SK-N-SH treated with all-trans-retinoic acid at 6 μM for 48 hours (cell line): ENCODE data around the gene MYLK4.

ENCODE experiments used
- ARNTL ChIP-seq: fragments of 450-650 bp; formaldehyde crosslinking; IDR thresholded peaks from 2 replicates; pipeline ENCODE4 v1.5.0; 2020; ENCODE audit warnings: low read depth, mild to moderate bottlenecking, moderate library complexity, borderline replicate concordance
- CSRNP3 ChIP-seq: fragments of 250-450 bp; sonication (Bioruptor Pico); IDR thresholded peaks from 2 replicates; pipeline ENCODE4 v1.5.1; 2021; ENCODE audit warnings: mild to moderate bottlenecking, moderate library complexity
- ISL1 ChIP-seq: fragments of 250-450 bp; sonication (Bioruptor Pico); IDR thresholded peaks from 2 replicates; pipeline ENCODE4 v2.1.2; 2022; ENCODE audit warnings: mild to moderate bottlenecking, moderate library complexity
- OSR1 ChIP-seq: fragments of 250-450 bp; sonication (Bioruptor Pico); IDR thresholded peaks from 2 replicates; pipeline ENCODE4 v1.8.0; 2022; ENCODE audit warnings: moderate library complexity, mild to moderate bottlenecking, inconsistent platforms
- POU6F1 ChIP-seq: fragments of 250-450 bp; sonication (Bioruptor Pico); IDR thresholded peaks from 2 replicates; pipeline ENCODE4 v1.8.0; 2021; ENCODE audit warnings: low read depth, mild to moderate bottlenecking, moderate library complexity, borderline replicate concordance
- ZNF8 ChIP-seq: fragments of 450-650 bp; formaldehyde crosslinking; IDR thresholded peaks from 2 replicates; pipeline ENCODE4 v1.5.0; 2020; ENCODE audit warnings: mild to moderate bottlenecking, moderate library complexity
- TF ChIP-seq, protein P1 (sequence below): fragments of 250-450 bp; sonication (Bioruptor Pico); IDR thresholded peaks from 2 replicates; pipeline ENCODE4 v1.8.0; 2020; ENCODE audit warnings: mild to moderate bottlenecking, moderate library complexity, borderline replicate concordance

DNA sequence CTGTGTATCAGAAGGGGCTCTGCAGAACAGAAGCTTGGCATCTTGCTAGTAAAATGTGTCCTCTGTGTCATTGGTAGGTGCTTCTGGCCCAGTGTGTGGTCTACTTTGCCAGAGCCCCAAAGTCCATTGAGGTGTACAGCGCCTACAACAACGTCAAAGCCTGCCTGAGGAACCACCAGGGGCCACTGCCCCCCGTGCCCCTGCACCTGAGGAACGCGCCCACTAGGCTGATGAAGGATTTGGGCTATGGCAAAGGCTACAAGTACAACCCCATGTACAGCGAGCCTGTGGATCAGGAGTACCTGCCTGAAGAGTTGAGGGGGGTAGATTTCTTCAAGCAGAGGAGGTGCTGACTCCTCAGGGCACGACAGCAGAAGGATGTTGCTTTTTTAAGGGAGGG is 34.2 kb upstream of the MYLK4 start:
- TF ChIP-seq ZNF8 (no peak), POU6F1 (no peak), CSRNP3 (no peak), OSR1 (CRISPR knock-in tag) (no peak), ISL1 (CRISPR knock-in tag) (no peak), ARNTL (no peak)
- TF ChIP-seq, protein P1, sequence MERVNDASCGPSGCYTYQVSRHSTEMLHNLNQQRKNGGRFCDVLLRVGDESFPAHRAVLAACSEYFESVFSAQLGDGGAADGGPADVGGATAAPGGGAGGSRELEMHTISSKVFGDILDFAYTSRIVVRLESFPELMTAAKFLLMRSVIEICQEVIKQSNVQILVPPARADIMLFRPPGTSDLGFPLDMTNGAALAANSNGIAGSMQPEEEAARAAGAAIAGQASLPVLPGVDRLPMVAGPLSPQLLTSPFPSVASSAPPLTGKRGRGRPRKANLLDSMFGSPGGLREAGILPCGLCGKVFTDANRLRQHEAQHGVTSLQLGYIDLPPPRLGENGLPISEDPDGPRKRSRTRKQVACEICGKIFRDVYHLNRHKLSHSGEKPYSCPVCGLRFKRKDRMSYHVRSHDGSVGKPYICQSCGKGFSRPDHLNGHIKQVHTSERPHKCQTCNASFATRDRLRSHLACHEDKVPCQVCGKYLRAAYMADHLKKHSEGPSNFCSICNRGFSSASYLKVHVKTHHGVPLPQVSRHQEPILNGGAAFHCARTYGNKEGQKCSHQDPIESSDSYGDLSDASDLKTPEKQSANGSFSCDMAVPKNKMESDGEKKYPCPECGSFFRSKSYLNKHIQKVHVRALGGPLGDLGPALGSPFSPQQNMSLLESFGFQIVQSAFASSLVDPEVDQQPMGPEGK (CRISPR knock-in tag): no peak
